ENCODE data around the gene TCERG1.

Gene TCERG1

DNA sequence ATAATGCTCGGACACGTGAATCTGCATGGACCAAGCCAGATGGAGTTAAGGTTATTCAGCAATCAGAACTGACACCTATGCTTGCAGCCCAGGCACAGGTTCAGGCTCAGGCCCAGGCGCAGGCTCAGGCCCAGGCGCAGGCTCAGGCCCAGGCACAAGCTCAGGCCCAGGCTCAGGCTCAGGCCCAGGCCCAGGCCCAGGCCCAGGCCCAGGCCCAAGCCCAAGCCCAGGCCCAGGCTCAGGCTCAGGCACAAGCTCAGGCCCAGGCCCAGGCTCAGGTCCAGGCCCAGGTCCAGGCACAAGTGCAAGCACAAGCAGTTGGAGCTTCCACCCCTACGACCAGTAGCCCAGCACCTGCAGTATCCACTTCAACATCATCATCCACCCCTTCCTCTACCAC is 11.8 kb downstream of the TCERG1 start:
- DNase-seq, result no peak

DNA sequence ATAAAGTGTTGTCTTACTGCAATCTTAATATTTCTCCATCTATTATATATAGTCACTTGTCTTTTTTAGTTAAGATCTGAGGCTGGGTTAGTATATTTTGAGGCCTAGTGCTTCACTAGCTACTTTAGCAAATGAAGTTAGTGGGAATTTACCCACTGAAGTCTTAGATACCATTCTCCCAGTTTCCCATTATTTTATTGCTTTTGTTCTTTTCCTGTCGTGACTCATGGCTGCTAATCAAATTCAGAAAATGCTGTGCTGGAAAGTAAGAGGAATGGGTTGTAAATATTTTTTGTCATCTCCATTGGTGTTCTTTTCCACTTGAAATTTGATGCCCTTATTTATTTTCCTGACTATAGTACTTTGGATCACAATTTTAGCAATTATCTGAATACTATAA is 14.2 kb downstream of the TCERG1 start:
- no peak for DNase-seq

DNA sequence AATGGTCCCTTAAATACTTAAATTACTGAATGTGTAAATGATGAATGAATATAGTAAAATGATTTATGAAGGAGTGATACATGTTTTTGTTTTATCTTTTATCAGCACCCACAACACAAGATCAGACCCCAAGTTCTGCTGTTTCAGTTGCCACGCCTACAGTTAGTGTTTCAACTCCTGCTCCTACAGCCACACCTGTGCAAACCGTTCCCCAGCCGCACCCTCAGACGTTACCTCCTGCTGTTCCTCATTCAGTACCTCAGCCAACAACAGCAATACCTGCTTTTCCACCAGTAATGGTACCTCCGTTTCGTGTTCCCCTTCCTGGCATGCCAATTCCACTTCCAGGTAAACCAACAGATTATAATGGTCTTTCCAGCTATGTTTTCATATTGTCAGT is 16.3 kb downstream of the TCERG1 start:
- no peak for DNase-seq

DNA sequence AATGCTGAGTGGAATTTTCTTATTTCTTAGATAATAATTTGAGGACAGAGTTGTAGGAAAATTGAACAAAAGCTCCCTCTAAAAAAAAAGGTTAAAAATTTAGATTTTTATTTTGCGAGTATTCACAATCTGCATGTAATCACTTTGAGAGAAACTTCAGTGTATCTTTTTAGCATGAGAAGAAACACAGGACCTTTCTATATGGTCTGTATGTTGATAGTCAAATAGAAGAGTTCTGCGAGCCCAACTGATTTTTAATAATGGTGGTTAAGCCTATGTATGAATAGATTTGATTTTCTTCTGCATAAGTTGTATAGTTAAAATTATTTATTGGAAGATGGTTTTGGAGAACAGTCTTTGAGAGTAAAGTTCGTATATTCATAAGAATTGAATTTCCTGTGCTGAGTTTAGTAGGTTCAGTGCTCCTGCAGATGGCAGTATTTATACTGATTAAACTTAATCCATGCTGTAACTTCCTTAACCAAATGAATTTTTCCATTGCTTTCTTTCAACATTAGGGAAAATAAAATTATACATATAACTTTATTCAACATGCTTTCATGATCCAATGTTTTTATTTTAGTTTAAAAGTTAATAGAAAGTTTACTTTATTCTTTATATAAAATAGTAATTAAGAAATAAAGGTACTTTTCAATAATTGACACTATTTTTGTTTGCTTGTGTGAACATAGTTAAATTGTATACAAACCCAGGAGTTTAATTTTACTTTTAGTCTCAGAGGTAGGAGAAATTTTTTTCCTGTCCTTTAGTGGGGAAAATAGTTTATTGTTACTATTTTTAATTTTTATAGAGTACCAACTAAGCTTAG is 19.6 kb downstream of the TCERG1 start:
- no peak for DNase-seq

DNA sequence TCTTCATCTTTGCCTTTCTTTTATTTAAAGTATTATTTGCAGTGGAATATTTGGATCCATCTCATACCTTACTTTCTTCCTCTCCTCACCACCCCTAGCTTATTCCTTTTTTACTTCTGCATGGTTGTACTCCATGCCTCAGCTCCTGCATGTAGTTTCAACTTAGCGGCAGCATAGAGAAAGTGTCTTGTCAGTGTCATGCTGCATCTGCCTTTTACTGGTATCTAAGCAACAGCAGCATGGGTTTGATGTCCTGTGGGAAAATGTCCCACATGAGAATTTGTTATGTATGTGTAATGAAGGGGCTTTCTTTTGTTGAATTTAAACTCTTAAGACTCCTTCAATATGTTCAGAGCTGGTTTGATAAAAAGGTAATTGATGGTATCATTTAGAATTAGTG is 20.6 kb downstream of the TCERG1 start:
- no peak for DNase-seq

DNA sequence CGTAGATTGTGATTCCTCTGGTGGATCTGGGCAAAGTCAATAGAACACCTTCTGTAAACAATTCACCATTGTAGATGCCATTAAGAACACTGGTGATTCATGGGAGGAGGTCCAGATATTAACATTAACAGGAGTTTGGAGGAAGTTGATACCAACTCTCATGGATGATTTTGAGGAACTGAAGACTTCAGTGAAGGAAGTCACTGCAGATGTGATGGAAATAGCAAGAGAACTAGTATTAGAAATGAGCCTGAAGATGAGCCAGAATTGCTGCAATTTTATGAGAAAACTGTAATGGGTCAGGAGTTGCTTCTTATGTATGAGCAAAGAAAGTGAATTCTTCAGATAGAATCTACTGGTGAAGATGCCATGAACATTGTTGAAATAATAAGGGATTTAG is 26.9 kb downstream of the TCERG1 start:
- no peak for DNase-seq

DNA sequence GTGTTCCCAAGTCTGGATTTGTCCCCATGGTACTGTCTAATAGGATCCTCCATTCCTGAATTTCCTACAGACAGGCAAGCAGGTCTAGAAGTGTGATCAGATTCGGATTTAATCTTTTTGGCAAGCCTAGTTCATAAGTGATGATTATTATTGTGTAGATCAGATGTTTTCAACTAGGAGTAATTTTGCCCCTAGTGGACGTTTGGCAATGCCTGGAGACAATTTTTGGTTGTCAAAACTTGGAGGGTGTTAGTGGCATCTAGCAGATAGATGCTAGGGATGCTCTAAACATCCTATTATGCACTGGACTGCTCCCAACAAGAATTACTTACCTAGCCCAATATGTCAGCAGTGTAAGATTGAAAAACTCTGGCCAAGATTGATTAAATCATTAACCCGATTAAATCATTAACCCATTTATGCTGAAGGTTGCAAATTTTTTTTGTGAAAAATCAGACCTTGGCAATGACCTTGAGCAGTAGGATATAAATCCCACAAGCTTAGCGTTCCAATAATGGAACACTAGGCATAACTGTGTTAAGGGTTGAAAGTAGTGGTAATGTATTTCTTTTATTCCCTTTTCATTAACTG is 28.2 kb downstream of the TCERG1 start:
- no peak for DNase-seq

DNA sequence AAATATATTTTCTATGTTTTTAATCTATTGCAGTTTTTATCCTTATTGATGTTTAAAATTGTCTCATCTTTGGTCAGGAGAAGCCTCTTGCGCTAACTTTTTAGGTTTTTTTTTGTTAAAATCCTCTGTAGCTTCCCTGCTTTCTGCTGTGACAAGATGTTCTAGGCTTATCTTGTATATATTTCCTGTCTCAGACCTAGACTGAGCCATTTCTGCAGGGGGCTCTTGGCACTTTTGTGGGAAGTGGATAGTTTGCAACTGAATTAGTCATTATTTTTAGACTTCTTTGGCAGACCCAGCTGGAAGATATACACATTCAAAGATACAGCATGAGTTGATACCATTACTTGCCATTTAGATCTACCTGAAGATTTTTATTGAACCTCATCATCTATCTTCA is 28.8 kb downstream of the TCERG1 start:
- no peak for DNase-seq

DNA sequence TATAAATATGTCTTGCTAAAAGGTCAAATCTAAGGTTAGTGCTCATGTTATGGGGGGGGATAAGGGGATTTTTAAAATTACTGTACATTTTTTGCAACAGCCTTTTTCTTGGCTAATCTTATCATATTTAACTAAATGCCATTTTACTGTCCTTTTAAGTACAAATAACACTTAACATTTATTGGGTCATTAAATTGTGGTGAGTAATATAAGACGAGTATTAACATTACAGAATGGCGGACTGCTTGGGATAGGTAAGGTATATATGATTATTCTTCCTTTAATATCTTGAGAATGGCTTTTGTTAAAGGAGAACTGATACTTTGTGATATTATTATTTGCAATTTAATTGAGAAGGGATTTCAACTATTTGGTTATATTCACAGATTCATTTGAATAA is 35.6 kb downstream of the TCERG1 start:
- no peak for DNase-seq

DNA sequence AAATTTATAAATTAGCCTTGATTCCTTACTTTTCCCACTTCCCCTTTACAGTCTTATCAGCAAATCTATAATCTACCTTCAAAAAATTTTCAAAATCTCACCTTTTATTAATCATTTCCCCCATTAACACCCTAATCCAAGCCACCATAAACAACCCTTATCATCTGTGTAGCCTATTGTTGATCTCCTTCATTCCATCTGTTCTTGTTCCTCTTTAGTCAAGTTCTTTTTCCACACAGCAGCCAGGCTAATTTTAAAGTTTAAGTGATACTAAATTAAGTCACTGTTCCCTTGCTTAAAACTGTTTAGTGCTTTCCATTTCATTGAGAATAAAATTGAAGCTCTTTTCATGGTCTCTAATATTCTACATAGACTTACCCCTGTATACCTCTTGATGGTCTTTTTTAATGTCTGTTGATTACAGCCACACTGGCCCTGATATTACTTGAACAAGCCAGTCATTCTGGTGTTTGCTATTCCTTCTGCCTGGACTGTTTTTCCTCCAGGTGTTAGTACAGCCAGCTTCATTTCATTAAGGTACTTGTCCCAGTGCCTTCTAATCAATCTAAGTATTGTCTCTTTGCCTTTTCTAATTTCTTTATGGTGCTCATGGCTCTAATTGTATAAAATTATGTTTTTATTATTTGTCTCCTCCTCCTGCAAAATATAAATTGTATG is 37.7 kb downstream of the TCERG1 start:
- DNase-seq, result no peak

DNA sequence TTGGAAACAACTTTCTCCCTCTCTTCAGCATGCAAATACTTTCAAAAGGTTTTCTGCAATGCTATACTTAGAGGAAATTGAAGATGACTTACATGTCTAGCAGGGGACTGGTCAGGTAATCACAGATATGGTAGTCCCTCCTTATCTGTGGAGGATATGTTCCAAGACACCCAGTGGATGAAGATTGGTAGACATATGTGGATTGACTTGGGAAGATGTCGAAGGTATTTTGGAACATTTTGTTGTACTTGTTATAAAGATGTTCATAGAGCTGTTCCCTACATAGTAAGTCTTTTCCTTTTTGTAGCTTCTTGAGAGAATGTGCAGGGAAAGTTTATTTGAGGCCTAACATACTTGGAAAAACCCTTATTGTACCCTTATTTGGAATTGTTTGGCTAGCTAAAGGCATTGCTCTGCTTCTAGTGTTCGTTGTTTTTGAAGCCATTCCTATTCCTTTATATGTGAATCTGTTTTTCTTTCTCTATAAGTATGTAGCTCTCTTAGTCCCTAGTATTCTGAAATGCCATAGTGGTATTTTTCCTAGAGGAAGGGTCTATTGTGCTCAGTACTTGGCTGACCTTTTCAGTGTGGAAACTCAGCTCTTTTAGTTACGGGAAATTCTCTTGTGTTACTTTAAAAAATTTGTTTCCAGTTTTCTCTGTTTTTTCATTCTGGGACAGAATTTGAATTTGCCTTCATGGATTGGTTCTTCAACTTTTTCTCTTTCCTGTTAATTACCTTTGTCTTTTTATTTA is 43.1 kb downstream of the TCERG1 start:
- no peak for DNase-seq

DNA sequence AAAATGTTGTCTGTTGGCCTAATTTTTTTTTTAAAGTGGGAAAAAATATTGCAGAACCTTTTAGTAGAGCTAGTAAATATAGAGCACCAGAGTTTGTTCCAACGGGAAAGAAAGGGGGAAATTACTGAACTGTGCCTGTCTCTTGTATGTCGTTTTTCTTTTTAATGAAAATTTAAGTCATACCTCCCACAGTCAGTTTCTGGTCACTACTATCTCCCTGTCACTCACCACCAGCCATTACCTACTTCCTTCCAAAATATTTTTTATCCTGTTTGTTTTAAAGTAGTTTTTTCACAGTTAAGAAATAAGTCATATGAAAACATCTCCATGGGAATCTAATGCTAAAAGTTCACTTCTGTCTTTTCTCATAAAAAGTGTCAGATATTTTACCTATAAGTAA is 47.5 kb downstream of the TCERG1 start:
- DNase-seq, result no peak

DNA sequence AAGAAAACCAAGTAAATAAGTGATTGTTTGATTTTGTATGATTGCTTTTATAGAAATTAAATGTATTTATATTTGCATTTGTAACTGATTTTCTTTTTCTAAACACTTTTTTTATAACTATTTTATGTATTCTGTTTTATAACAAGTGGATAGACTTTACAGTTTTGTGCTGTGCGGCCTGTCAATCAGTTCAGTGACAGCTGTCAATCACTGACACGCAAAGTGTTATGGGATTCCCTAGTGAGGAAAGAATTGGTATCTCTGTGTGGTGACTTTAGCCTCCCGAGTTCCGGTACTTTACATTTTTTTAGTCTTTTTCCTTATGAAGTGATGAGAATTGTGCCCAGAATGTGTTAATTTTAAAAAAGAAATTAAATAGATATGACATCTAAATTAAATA is 52.5 kb downstream of the TCERG1 start:
- no peak for DNase-seq

DNA sequence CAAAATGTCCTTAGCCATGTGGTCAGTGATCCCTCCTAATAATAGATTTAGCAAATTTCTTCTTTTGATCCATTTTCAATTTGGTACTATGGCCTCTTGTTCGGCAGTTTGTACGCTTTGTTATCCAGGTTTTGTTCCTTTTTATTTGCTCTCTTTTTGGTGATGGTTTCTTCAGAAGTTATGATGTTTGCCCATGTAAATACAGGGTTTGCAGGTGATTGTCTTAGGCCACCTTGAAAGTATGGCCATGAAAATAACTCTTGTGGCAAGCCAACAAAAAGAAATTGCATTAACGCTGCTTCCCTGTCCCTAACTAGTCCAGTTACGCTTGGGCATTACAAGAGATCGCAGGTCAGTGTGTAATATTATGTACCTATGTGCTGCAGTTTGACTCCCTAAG is 60.3 kb downstream of the TCERG1 start:
- DNase-seq, result no peak

DNA sequence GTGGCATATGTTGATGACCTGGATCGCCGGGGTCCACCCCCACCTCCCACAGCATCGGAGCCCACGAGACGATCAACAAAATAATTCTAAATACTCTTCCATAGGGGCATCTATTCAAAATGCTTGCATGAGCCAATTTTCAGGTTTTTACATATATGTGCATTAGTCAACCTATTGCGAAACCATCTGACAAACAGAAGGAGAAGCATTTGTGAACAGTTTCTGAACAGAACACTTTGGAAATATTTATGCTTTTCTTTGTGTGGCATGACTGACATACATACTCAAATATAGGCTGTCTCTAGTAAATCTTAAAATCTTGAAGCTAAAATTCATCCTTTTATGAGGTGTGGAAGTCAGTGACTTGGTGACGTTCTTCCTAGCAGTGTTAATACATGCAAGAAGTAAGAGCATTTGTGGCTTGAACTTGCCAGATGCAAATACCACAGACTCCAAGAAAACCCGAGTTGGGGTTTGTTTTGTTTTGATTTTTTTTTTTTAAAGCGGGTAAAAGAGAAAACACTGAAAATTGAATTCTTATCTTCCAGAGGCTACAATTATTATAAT is 63.5 kb downstream of the TCERG1 start:
- DNase-seq, result no peak

DNA sequence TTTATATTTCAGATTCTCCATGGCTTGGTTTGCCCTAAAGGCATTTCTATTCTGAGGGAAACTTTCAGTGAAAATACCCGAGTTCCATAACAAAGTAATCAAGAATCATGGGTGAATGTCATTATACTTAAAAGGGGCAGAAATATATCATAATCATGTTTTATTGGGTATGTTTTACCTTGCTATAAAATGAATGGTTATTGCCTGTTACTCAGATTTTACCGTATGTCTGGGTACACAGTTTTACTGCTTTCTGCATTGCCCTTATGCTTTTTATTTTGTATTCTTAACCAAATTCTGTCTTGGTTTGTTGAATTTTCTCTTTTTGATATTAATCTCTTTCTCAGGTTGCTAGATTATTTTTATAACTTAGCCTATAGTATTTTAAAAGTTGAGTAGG is 66.3 kb downstream of the TCERG1 start:
- DNase-seq, result no peak

DNA sequence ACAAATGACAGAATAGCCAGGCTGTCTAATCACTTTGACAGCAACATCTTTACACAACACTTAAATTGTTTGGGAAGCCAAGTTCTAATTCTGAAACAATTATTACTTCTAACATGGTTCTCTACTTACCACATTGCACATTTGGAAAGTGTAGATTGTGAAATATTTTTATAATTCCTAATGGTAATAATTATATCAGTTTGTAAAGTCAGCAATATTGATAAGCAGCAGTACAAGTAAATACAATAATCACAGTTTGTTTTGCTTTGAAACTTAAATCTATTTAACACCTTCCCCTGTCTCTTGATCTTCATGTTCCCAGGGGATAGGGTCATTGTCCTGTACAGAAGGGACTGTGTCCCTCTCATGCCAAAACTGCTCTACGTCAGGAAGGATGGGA is 67.4 kb downstream of the TCERG1 start:
- DNase-seq, result no peak

DNA sequence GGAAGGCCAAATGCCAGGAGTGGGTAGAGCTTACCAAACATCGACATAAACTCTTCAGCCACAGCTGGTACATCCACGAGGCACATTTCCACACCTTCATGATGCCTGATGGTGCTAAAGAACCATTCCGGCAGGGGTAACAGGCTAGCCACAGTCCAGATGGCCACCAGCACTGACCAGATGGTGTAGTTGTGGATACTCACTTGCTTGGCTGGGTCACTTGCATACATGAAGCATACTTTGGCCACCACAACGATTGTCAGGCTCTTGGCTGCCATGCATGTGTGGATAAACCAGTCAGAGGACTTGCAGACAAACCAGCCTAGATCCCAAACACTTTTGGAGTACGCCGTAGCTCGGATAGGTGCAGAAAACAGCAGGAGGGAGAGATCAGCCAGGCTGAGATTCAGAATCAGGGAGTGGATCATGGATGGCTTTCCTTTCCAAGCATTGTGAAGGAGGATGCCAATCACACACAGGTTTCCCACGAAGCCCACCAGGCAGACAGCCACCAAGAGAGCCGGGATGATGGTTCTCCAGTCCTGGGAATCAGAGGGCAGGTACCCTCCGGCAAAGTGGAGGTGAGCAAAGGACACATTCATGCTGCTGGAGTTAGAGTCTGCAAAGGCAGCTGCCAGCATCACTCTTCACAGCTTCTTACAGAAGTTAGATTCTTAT is 68.5 kb downstream of the TCERG1 start:
- no peak for DNase-seq

DNA sequence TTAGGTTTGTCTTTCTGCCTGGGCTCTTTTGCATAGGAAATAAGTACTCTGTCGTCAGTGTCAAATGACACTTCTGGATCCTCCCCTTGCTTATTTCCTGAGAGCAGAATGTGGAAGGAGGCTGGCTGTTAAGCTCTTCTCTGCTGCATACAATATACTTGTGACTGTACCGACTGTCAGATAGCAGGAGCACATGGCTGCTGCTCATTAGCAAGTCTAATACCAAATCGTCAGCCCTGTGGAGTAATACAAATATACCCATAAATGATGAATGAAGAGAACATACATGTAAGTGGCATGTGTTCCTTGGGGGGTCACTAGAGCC is 69.0 kb downstream of the TCERG1 start, which contains the start of gene GPR151:
Gene GPR151 (minus strand): TSS at position 40 of the 325 bp plus-strand sequence. CDS start 77 bp downstream, outside the sequence.
- DNase-seq, result no peak

DNA sequence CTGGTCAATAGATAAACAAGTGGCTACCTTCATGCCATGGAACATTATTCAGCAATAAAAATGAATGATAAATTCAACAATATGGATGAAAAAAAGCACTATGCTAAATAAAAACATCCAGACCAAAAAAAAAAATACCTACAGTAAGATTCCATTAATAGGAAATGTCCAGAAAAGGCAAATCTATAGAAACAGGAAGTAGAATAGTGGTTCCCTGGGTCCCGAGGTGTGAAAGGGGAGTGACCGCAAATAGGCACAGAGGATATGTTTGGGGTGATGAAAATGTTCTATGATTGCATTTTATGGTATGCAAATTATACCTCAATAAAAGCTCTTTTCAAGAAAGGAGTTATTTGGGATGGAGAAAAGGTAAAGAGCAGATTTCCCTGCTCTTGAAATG is 72.4 kb downstream of the TCERG1 start:
- no peak for DNase-seq

DNA sequence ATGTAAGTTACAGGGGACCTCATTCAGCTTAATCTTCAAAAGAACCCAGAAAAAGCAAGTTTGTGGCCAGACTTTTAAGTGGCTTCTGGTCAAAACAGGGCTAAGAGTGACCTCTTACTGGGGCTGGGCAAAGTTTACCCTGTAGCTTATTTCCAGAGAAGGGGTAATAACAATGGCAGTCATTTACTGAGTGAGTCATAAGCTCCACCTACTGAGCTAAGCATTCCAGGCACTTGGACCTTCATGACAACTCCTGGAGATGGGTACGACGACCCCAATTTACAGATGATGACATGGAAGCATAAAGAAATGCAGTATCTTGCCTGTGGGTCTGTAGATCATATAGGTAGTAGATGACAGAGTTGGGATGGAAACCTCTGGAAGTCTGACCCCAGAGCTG is 73.6 kb downstream of the TCERG1 start:
- DNase-seq, result no peak

DNA sequence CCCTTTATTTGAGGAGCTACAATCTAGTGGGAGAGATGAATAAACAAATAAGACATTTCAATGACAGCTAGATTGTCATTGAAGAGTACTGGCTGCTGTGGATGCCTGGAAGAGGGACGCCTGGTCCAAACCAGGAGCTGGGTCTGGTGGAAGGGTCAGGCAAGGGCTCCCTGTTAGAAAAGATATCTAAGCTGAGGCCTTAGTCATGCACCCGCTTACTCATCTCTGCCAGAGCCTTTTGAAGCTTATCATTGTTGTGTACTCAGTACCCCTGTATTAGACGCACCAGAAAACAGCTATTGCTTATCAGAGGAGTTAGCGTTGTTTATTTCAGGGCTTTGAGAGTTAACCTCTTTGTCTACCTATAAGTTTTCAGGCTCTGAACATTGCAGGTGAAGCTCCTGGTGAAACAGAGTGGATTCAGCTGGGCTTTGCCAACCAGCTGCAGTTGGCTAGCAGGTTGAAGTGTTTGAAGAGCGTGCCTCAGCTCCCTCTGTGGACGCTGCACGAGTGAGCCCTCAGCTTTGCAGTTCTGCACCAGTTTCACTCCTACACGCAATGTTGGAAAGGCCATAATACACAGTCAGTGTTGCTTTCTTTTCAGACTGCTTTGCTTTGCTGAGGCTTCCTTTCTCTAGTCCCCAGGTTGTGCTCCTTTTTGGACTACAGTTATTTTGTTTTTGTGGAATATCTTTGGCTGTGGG is 74.4 kb downstream of the TCERG1 start:
- no peak for DNase-seq
